A549 treated with AZD9567 at 1 μM for 4 hours (cell line): ENCODE results near the gene OR6C6. TPM values are rescaled to one million over a fixed set of nuclear protein-coding genes. Genes with fewer than 3 reads are reported as not detected.

Experiments used
- total RNA-seq: library from RNA; stranded (reverse); fragments of 200-300 nt; extraction: Qiagen RNA extraction; gene quantifications from 5 replicates; pipeline ENCODE4 v1.2.3, GENCODE V29; 2022; ENCODE audit not compliant: insufficient read depth

Gene OR6C6
- total RNA-seq = not detected in 5 replicates

DNA sequence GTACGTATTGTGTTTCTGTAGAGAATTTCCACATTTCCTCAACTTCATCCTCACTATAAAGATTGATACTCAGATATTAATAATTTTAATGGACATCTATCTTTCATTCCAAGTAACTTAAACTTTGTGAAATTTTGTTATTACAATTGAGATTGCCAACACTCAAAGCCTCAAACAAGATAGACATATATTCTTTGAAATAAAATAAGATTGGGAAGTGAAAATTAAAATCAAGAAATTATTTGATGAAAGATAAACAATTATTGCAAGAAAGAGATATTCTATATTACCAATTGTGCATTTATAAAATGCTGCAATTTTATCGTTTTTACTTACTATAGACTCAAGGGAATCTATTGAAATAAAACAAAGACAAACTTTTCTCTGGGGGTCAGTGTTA lies at the start of gene OR6C6:
OR6C6 (minus strand) TSS at position 101 of the 400 bp plus-strand sequence. CDS start 1,337 bp downstream, outside the sequence.

DNA sequence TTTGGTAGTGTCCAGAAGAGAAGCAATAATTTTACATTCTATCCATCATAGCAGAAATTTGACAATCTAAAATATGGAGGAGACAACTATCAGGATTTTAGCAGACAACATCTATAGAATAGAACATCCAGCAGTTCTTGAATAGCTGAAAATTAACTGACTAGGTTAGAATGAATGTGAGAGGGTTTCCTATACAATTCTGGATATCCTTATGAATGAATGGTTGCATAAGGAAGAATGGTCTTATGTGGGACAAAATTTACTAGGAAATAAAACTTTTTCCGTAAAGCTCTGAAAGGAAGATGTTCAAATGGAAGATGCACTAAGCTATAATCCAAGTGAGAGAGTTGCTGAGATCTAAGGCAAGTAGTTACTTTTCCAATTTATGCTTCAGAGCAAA lies 34.1 kb upstream of the OR6C6 start, which contains the start of gene OR6C3:
OR6C3 (plus strand) TSS at position 301 of the 400 bp plus-strand sequence. CDS start 955 bp downstream, outside the sequence.

DNA sequence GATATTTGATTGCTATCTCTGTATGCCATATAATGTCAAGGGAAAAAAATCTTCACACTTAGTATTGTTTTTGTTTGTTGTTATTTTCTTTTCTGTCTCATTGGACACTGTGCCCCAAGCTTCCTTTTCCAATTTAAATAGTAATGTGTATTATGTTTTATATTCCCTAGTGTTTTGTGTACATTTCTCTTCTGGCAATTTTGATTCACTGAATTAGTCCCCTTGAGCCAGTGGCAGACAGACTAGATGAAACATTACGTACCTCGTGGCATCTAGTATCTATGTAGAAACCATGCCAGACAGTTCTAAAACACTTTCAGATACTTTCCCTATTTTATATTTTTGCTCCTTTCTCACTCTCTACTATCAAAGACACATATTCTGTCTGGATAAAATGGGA lies 17.7 kb upstream of the OR6C6 start, which contains the start of gene OR6C1:
OR6C1 (plus strand) TSS at position 301 of the 400 bp plus-strand sequence. CDS start 6,257 bp downstream, outside the sequence.

DNA sequence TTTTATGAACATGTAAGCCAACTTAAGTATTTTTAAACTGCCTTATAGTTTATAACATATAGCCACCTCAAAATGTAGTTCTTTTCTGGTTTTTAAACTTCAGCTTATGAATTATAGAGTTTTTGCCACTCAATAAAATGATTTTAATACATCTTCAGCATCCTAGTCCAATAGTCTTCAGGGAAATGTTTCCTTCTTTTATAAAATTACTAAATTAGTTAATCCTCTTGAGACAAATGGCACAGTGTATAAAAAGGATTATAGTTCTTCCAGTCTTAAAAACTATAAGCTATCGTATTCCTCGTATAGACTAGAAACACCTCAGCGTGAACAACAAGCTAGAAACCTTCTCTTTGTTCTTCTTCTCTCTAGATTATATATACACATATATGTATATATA lies 52.1 kb downstream of the OR6C6 start, which contains the start of gene OR6C74:
OR6C74 (plus strand) TSS at position 301 of the 400 bp plus-strand sequence. CDS start 2,679 bp downstream, outside the sequence.

Other genes starting within 250 kb of the OR6C6 start
- not detected in 5 replicates for gene OR9K2, start 170.2 kb downstream of the OR6C6 start, total RNA-seq
- gene OR10A7, start 75.5 kb downstream of the OR6C6 start, total RNA-seq = not detected in 5 replicates
- gene OR6C74, start 52.0 kb downstream of the OR6C6 start, total RNA-seq = not detected in 5 replicates
- not detected in 5 replicates for gene OR6C1, start 17.8 kb upstream of the OR6C6 start, total RNA-seq
- gene OR6C3, start 34.2 kb upstream of the OR6C6 start, total RNA-seq = not detected in 5 replicates
- gene OR6C75, start 66.4 kb upstream of the OR6C6 start, total RNA-seq = not detected in 5 replicates
- not detected in 5 replicates for gene OR6C65, start 104.0 kb upstream of the OR6C6 start, total RNA-seq
- gene OR6C76, start 129.7 kb upstream of the OR6C6 start, total RNA-seq = not detected in 5 replicates
- not detected in 5 replicates for gene OR6C2, start 147.5 kb upstream of the OR6C6 start, total RNA-seq
- gene OR6C70, start 173.6 kb upstream of the OR6C6 start, total RNA-seq = not detected in 5 replicates
- not detected in 5 replicates for gene OR6C68, start 195.8 kb upstream of the OR6C6 start, total RNA-seq